HepG2 (cell line): ENCODE results near the gene FRMD5. TPM values are rescaled to one million over a fixed set of nuclear protein-coding genes. Genes with fewer than 3 reads are reported as not detected.

Experiments used
- ATAC-seq: fragments of 200-7000 bp; cut with Tn5 transposase; 3 replicates; pipeline ENCODE4 v1.9.1; 2020; ENCODE audit warnings: mild to moderate bottlenecking, moderate library complexity
- BruUV-seq: library from RNA; stranded (reverse); fragments of 400-500 nt; replicated peaks from 2 replicates; lab custom pipeline; 2021; lab: Mats Ljungman, UMichigan
- CTCF ChIA-PET: fragments of 300-600 bp; formaldehyde crosslinking; extraction: SDS; loops from one replicate; lab custom pipeline; 2021; ENCODE audit warnings: low total read pairs, inconsistent platforms, low intra/inter-chr PET ratio; lab: Yijun Ruan, JAX
- POLR2A ChIA-PET: fragments of 350-600 bp; sonication (Branson Sonifier 250); formaldehyde crosslinking; loops from one replicate; lab custom pipeline; 2020; ENCODE audit warnings: antibody characterized with exemption, inconsistent platforms; lab: Yijun Ruan, JAX
- DNase-seq: peaks from one replicate; pipeline ENCODE4 v3.0.0-alpha.2; 2015; ENCODE audit warnings: low spot score
- FAIRE-seq: peaks from 3 replicates; lab custom pipeline; 2011; peaks lifted over from hg19 to GRCh38; lab: Jason Lieb, UNC
- H2AFZ ChIP-seq: one replicate; pipeline ENCODE4 v1.6.1; 2011; ENCODE audit warnings: low read length, inconsistent platforms
- H3K27ac ChIP-seq: fragments of 300-600 bp; 3 replicates; pipeline ENCODE4 v1.8.0; 2011; ENCODE audit warnings: mixed run types, mild to moderate bottlenecking, mixed read lengths, low read length, inconsistent platforms; ENCODE audit not compliant: insufficient read depth; ENCODE audit errors: extremely low read length
- H3K27me3 ChIP-seq, 2 experiments: fragments of 200-600 bp in 1 of 2; 2 replicates in 1 of 2; 3 replicates in 1 of 2; pipeline versions ENCODE4 v1.6.0 to v1.8.0; 2011; ENCODE audit warnings: low read length in 2 of 2, mild to moderate bottlenecking in 2 of 2, moderate library complexity in 2 of 2, inconsistent platforms in 1 of 2; ENCODE audit not compliant: insufficient read depth in 2 of 2, control insufficient read depth in 1 of 2
- H3K36me3 ChIP-seq, 2 experiments: fragments of 200-600 bp in 1 of 2; replicated peaks in 1 of 2; 2 replicates in 1 of 2; 3 replicates in 1 of 2; pipeline versions ENCODE4 v1.5.1 to v1.8.0; 2011; ENCODE audit warnings: low read length in 2 of 2, inconsistent platforms in 1 of 2; ENCODE audit not compliant: insufficient read depth in 2 of 2, control insufficient read depth in 1 of 2
- H3K4me1 ChIP-seq: 2 replicates; pipeline ENCODE4 v1.5.1; 2012; ENCODE audit warnings: low read length, inconsistent platforms; ENCODE audit not compliant: insufficient read depth
- H3K4me2 ChIP-seq: 2 replicates; pipeline ENCODE4 v1.6.0; 2011; ENCODE audit warnings: low read depth, low read length, inconsistent platforms
- H3K4me3 ChIP-seq, 3 experiments: fragments of 200-600 bp in 1 of 3; sonication (generic), shearing (Covaris generic) in 1 of 3; replicated peaks in 1 of 3; 2 replicates each; pipeline ENCODE4 v1.5.1; 2011 to 2016; ENCODE audit warnings: low read length in 3 of 3, inconsistent platforms in 2 of 3, low read depth in 2 of 3, mild to moderate bottlenecking in 2 of 3, control low read depth in 1 of 3, mixed read lengths in 1 of 3; ENCODE audit not compliant: insufficient read depth in 1 of 3
- H3K79me2 ChIP-seq: one replicate; pipeline ENCODE4 v1.6.1; 2011; ENCODE audit warnings: low read length, inconsistent platforms; ENCODE audit not compliant: insufficient read depth
- H3K9ac ChIP-seq: 2 replicates; pipeline ENCODE4 v1.6.0; 2011; ENCODE audit warnings: mild to moderate bottlenecking, low read depth, low read length, inconsistent platforms; ENCODE audit not compliant: insufficient read depth
- H3K9me3 ChIP-seq: 2 replicates; pipeline ENCODE4 v1.5.1; 2012; ENCODE audit warnings: mild to moderate bottlenecking, low read length
- H4K20me1 ChIP-seq: 2 replicates; pipeline ENCODE4 v1.6.0; 2011; ENCODE audit warnings: inconsistent platforms, mild to moderate bottlenecking, low read length, moderate library complexity; ENCODE audit not compliant: insufficient read depth
- CAMTA2 ChIP-seq: sonication (generic); formaldehyde crosslinking; IDR thresholded peaks from 2 replicates; pipeline ENCODE4 v1.4.0; 2020; ENCODE audit warnings: mild to moderate bottlenecking, missing genetic modification reagents, borderline replicate concordance
- CCAR2 ChIP-seq: fragments of 200-400 bp; formaldehyde crosslinking; optimal IDR thresholded peaks from 2 replicates; pipeline ENCODE3; 2018; ENCODE audit warnings: low read depth, mild to moderate bottlenecking, low read length, moderate library complexity
- GPN1 ChIP-seq: sonication (generic); formaldehyde crosslinking; IDR thresholded peaks from 2 replicates; pipeline ENCODE4 v1.5.1; 2020; ENCODE audit warnings: missing genetic modification reagents, borderline replicate concordance
- ISL2 ChIP-seq: sonication (generic); formaldehyde crosslinking; IDR thresholded peaks from 2 replicates; pipeline ENCODE4 v1.5.0; 2020; ENCODE audit warnings: missing genetic modification reagents
- KIAA2018 ChIP-seq: sonication (generic); formaldehyde crosslinking; IDR thresholded peaks from 2 replicates; pipeline ENCODE4 v1.5.0; 2020; ENCODE audit warnings: mild to moderate bottlenecking, missing genetic modification reagents, borderline replicate concordance
- NCOA5 ChIP-seq: sonication (generic); formaldehyde crosslinking; IDR thresholded peaks from 2 replicates; pipeline ENCODE4 v1.4.0; 2020; ENCODE audit warnings: missing genetic modification reagents
- NFE2 ChIP-seq: sonication (generic); formaldehyde crosslinking; IDR thresholded peaks from 2 replicates; pipeline ENCODE4 v1.4.0; 2020; ENCODE audit warnings: missing genetic modification reagents
- SNAPC4 ChIP-seq: sonication (generic); formaldehyde crosslinking; IDR thresholded peaks from 2 replicates; pipeline ENCODE4 v1.4.0; 2020; ENCODE audit warnings: mild to moderate bottlenecking, missing genetic modification reagents
- SOX13 ChIP-seq, 3 experiments: fragments of 450-650 bp in 1 of 3; sonication (generic) in 1 of 3; formaldehyde crosslinking in 1 of 3; IDR thresholded peaks in 2 of 3; conservative IDR thresholded peaks in 1 of 3; 2 replicates each; pipeline versions ENCODE4 v1.5.0 to v1.6.1; 2016 to 2020; ENCODE audit warnings: antibody characterized with exemption in 1 of 3, mild to moderate bottlenecking in 1 of 3, missing compliant biosample characterization in 1 of 3, missing genetic modification reagents in 1 of 3, moderate library complexity in 1 of 3
- WIZ ChIP-seq: sonication (generic); formaldehyde crosslinking; IDR thresholded peaks from 2 replicates; pipeline ENCODE4 v1.5.1; 2020; ENCODE audit warnings: mild to moderate bottlenecking, missing genetic modification reagents
- XRCC5 ChIP-seq: fragments of 200-400 bp; formaldehyde crosslinking; optimal IDR thresholded peaks from 2 replicates; pipeline ENCODE3; 2017; ENCODE audit warnings: mild to moderate bottlenecking, low read length
- ZNF790 ChIP-seq: sonication (generic); formaldehyde crosslinking; IDR thresholded peaks from 2 replicates; pipeline ENCODE4 v1.8.0; 2022; ENCODE audit warnings: missing genetic modification reagents, mild to moderate bottlenecking, borderline replicate concordance
- WGBS: methylation state at CpG from one replicate; pipeline ENCODE4 v1.1.6; 2017; ENCODE audit warnings: low lambda C conversion rate; 5-methylcytosine and 5-hydroxymethylcytosine counted together
- in situ Hi-C: cut with HindIII; loops from 2 replicates; pipeline ENCODE4 v1.10.0; 2017; ENCODE audit warnings: low pct_unique_long_range_greater_than_20kb; ENCODE audit not compliant: extremely low pct_ligation_motif_present
- intact Hi-C: fragments of 100-400 bp; cut with micrococcal nuclease; formaldehyde crosslinking; loops from one replicate; pipeline ENCODE4 v1.10.0; 2022; ENCODE audit not compliant: unreplicated experiment
- polyA plus RNA-seq, 8 experiments: library from polyadenylated mRNA; depleted of rRNA in 3 of 8; stranded (reverse) in 7 of 8; unstranded in 1 of 8; fragments of >200 nt; fragmentation: Illumina TruSeq in 4 of 8; extraction: Trizol in 4 of 8; gene quantifications; 2 replicates each; pipeline versions ENCODE4 v1.2.1 to v1.2.3, GENCODE V29; 2011 to 2016; ENCODE audit warnings: low read depth in 4 of 8, missing spikeins in 1 of 8, mixed read lengths in 1 of 8; ENCODE audit not compliant: insufficient read depth in 1 of 8
- total RNA-seq, 5 experiments: library from RNA; depleted of rRNA; stranded (reverse); fragments of >200 nt; fragmentation: Illumina TruSeq; extraction: Trizol; gene quantifications; 2 replicates each; pipeline ENCODE4 v1.2.3, GENCODE V29; 2016; ENCODE audit warnings: low read depth in 1 of 5

The FRMD5 gene
- total and polyA plus RNA-seq, 2 of the 13 experiments (the other 11 are each of a cell fraction or from before 2014, with no cell fraction given), result 0.93 to 1.5 TPM

- no peak overlapping the region for H3K9ac ChIP-seq
- FAIRE-seq, result no peak
- H3K36me3 ChIP-seq, result no peaks in the 10 kb centered on the region
- TF ChIP-seq KIAA2018 (CRISPR knock-in tag) (no peak), SOX13 (IDR thresholded peaks at IDR 0.05) (no peak), SOX13 (CRISPR knock-in tag; conservative IDR thresholded peaks at IDR 0.05 in 1 of 2, IDR thresholded peaks at IDR 0.05 in 1 of 2) (no peak), ZNF790 (CRISPR knock-in tag) (no peak), CAMTA2 (no peak), CCAR2 (no peak), GPN1 (CRISPR knock-in tag) (no peak), SNAPC4 (CRISPR knock-in tag) (no peak), WIZ (CRISPR knock-in tag) (no peak), XRCC5 (no peak), NFE2 (CRISPR knock-in tag) (no peak), NCOA5 (CRISPR knock-in tag) (no peak), ISL2 (CRISPR knock-in tag) (no peak)
Observed at GRCh38 chr15:44084171-44084570, 110.9 kb downstream of the FRMD5 start.

More at GRCh38 chr15:44084171-44084570, 110.9 kb downstream of the FRMD5 start:
- POLR2A ChIA-PET, result no interaction called here
- no peaks in the 10 kb centered on the region for H4K20me1 ChIP-seq
- 13% methylated on average over 2 of the region's 2 CpGs for WGBS
- CTCF ChIA-PET, result no interaction called here
- H3K79me2 ChIP-seq, result no peaks in the 10 kb centered on the region
- no peaks in the 10 kb centered on the region for H3K27me3 ChIP-seq
- intact Hi-C loops, result no loop called here
- DNase-seq, result no peak
- H3K27ac ChIP-seq, result no peak overlapping the region
- no TSS peak for BruUV-seq
- H2AFZ ChIP-seq, result no peak overlapping the region
- no peaks in the 10 kb centered on the region for H3K9me3 ChIP-seq
- H3K4me1 ChIP-seq, result peaks cover 7% of the 10 kb centered on the region
- H3K4me2 ChIP-seq, result no peak overlapping the region
- in situ Hi-C loops, result no loop called here
- no peak overlapping the region for H3K4me3 ChIP-seq
- no peak for ATAC-seq
